B cell (primary cell): Measurements from ENCODE around the gene GRID1. TPM values are rescaled to one million over a fixed set of nuclear protein-coding genes. Genes with fewer than 3 reads are reported as not detected.

ENCODE experiments used
- ATAC-seq: fragments of 200-7000 bp; cut with Tn5 transposase; one replicate; pipeline ENCODE4 v1.10.0; 2021; ENCODE audit warnings: low read depth, mild to moderate bottlenecking, moderate number of reproducible peaks, moderate library complexity
- CTCF ChIA-PET: fragments of 350-600 bp; sonication (Branson Sonifier 250); formaldehyde crosslinking; loops from one replicate; lab custom pipeline; 2021; ENCODE audit warnings: antibody characterized with exemption, inconsistent platforms; lab: Charles Lee
- POLR2A ChIA-PET: fragments of 350-600 bp; sonication (Branson Sonifier 250); formaldehyde crosslinking; loops from one replicate; lab custom pipeline; 2021; ENCODE audit warnings: antibody characterized with exemption; lab: Charles Lee
- DNase-seq: peaks from one replicate; pipeline ENCODE4 v3.0.0; 2013
- H2AFZ ChIP-seq: 2 replicates; pipeline ENCODE4 v1.6.1; 2012; ENCODE audit warnings: mild to moderate bottlenecking, low read depth, low read length; ENCODE audit not compliant: insufficient read depth, poor library complexity, severe bottlenecking
- H3K27ac ChIP-seq, 2 donors: 1 replicate in 1 of 2; 2 replicates in 1 of 2; pipeline ENCODE4 v1.5.1; 2012 to 2013; ENCODE audit warnings: low read length in 2 of 2, mild to moderate bottlenecking in 2 of 2, moderate library complexity in 1 of 2
- H3K27me3 ChIP-seq, 4 experiments: fragments of 200-600 bp in 1 of 4; sonication (generic) in 1 of 4; replicated peaks in 1 of 4; 1 replicate in 2 of 4; 2 replicates in 2 of 4; pipeline versions ENCODE4 v1.6.1 to v1.7.0; 2013 to 2016; ENCODE audit warnings: low read length in 3 of 4, mild to moderate bottlenecking in 2 of 4, mixed read lengths in 1 of 4, moderate library complexity in 1 of 4; ENCODE audit not compliant: insufficient read depth in 4 of 4, control insufficient read depth in 3 of 4; ENCODE audit errors: control extremely low read depth in 1 of 4
- H3K36me3 ChIP-seq, 2 experiments: replicated peaks in 1 of 2; 1 replicate in 1 of 2; 2 replicates in 1 of 2; pipeline versions ENCODE4 v1.6.1 to v1.7.1; 2013; ENCODE audit warnings: low read length in 1 of 2; ENCODE audit not compliant: insufficient read depth in 2 of 2, control insufficient read depth in 1 of 2; ENCODE audit errors: control extremely low read depth in 1 of 2, extremely low read depth in 1 of 2
- H3K4me1 ChIP-seq, 2 donors: fragments of 200-600 bp in 1 of 2; sonication (generic) in 1 of 2; 1 replicate in 1 of 2; 2 replicates in 1 of 2; pipeline versions ENCODE4 v1.5.1 to v1.6.1; 2013 to 2017; ENCODE audit warnings: low read length in 2 of 2; ENCODE audit not compliant: control insufficient read depth in 2 of 2, insufficient read depth in 2 of 2
- H3K4me2 ChIP-seq: replicated peaks from 2 replicates; pipeline ENCODE3; 2012; ENCODE audit warnings: mild to moderate bottlenecking, low read depth, low read length; ENCODE audit not compliant: poor library complexity, severe bottlenecking
- H3K4me3 ChIP-seq, 5 experiments: fragments of 200-600 bp in 1 of 5; sonication (generic) in 1 of 5; 1 replicate in 3 of 5; 2 replicates in 2 of 5; pipeline versions ENCODE4 v1.5.1 to v1.7.0; 2011 to 2016; ENCODE audit warnings: low read length in 4 of 5, mild to moderate bottlenecking in 4 of 5, low read depth in 2 of 5, control low read depth in 1 of 5, moderate library complexity in 1 of 5; ENCODE audit not compliant: insufficient read depth in 1 of 5; ENCODE audit errors: control extremely low read depth in 1 of 5, extremely low read depth in 1 of 5
- H3K79me2 ChIP-seq: fragments of 200-600 bp; sonication (generic); one replicate; pipeline ENCODE4 v1.6.0; 2016; ENCODE audit warnings: low read length; ENCODE audit not compliant: control insufficient read depth, insufficient read depth
- H3K9ac ChIP-seq: fragments of 200-600 bp; sonication (generic); 2 replicates; pipeline ENCODE4 v1.6.1; 2017; ENCODE audit warnings: mild to moderate bottlenecking, low read length, moderate library complexity
- H3K9me3 ChIP-seq, 3 donors: one replicate each; pipeline versions ENCODE4 v1.6.1 to v1.7.1; 2013; ENCODE audit warnings: low read length in 2 of 3; ENCODE audit not compliant: control insufficient read depth in 2 of 3, insufficient read depth in 1 of 3; ENCODE audit errors: control extremely low read depth in 1 of 3
- H4K20me1 ChIP-seq: 2 replicates; pipeline ENCODE4 v1.6.0; 2012; ENCODE audit warnings: mild to moderate bottlenecking, low read length; ENCODE audit not compliant: insufficient read depth, control insufficient read depth, poor library complexity, severe bottlenecking
- H3K27ac Mint-ChIP-seq: one replicate; pipeline ENCODE4 v1.8.0; 2021; ENCODE audit warnings: mixed read lengths
- H3K27me3 Mint-ChIP-seq: one replicate; pipeline ENCODE4 v1.8.0; 2021; ENCODE audit warnings: mixed read lengths
- H3K4me1 Mint-ChIP-seq: one replicate; pipeline ENCODE4 v1.8.0; 2021; ENCODE audit warnings: mixed read lengths
- H3K4me3 Mint-ChIP-seq: one replicate; pipeline ENCODE4 v1.8.0; 2021; ENCODE audit warnings: mixed read lengths
- H3K9me3 Mint-ChIP-seq: one replicate; pipeline ENCODE4 v1.8.0; 2022; ENCODE audit warnings: mixed read lengths; ENCODE audit not compliant: insufficient read depth
- EZH2 ChIP-seq: IDR thresholded peaks from 2 replicates; pipeline ENCODE4 v1.6.1; 2012; ENCODE audit warnings: borderline replicate concordance, low read depth, mild to moderate bottlenecking, moderate library complexity, low read length; ENCODE audit not compliant: insufficient read depth, poor library complexity, severe bottlenecking
- WGBS: methylation state at CpG from one replicate; pipeline ENCODE4 v1.1.5; 2013; ENCODE audit warnings: missing lambda C conversion rate; ENCODE audit not compliant: insufficient coverage; 5-methylcytosine and 5-hydroxymethylcytosine counted together
- intact Hi-C: fragments of 100-400 bp; cut with micrococcal nuclease; formaldehyde crosslinking; loops from one replicate; pipeline ENCODE4 v1.10.0; 2022
- polyA plus RNA-seq: library from polyadenylated mRNA; depleted of rRNA; stranded (reverse); fragments of >200 nt; gene quantifications from 2 replicates; pipeline ENCODE4 v1.2.3, GENCODE V29; 2012
- total RNA-seq, 2 donors: library from RNA; stranded (reverse); fragments of 120-200 nt in 1 of 2; gene quantifications; 1 replicate in 1 of 2; 2 replicates in 1 of 2; pipeline versions ENCODE4 v1.2.3 to v1.2.4, GENCODE V29; 2013 to 2022
- TF ChIP-seq, protein P1 (sequence below): fragments of 200-600 bp; IDR thresholded peaks from one replicate; pipeline ENCODE4 v1.8.0; 2022; ENCODE audit warnings: antibody characterized with exemption, mild to moderate bottlenecking

Gene GRID1
- total and polyA plus RNA-seq, 2 donors (not counting 1 experiment from before 2014, with no cell fraction given) = not detected

DNA sequence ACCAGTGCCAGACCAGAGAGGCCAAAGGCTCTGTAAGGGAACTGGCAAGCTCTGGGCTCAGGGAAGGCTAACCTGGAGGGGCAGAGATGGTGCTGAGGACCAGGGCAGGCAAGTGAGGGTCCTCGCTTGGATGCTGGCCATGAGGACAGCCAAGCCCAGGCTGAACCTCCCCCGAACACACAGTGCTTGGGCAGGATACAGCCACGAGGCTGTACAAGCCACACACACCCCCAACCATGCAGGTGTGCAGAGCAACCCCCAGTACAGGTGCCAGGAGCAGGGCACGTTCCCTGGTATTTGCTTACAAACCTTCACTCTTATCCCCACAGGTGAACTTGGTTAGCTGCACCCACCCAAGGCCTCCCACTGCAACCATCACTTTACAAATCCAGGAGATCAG, 185.7 kb downstream of the GRID1 start:
- DNase-seq = no peak

DNA sequence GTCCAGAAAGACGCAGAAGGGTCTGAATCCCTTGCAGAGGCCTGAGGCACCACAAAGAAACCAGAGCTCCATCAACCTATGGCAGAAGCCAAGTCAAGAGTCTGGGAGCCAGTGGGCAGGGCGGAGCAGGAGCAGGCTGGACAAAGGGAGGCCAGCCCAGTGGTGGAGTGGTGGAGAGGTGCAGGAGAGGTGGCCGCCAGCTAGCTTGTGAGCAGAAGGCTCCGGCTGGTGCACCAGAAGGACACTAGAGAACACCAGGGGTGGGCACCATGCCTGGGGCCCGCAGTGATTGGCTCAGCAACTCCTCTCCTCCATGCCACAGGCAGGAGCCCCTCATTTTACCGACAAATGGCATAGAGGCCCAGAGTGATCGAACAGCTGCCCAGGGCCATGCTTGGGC, 186.6 kb downstream of the GRID1 start:
- Mint-ChIP-seq H3K9me3 (no peaks in the 10 kb centered on the region), H3K27ac (no peak overlapping the region), H3K4me3 (no peak overlapping the region), H3K27me3 (no peaks in the 10 kb centered on the region), H3K4me1 (no peaks in the 10 kb centered on the region)
- H4K20me1 ChIP-seq = no peaks in the 10 kb centered on the region
- H3K9ac ChIP-seq = no peak overlapping the region
- no peak overlapping the region for H3K4me3 ChIP-seq
- H3K79me2 ChIP-seq = no peaks in the 10 kb centered on the region
- no peaks in the 10 kb centered on the region for H3K4me1 ChIP-seq
- no peak overlapping the region for H2AFZ ChIP-seq
- ATAC-seq (no peak), DNase-seq (no peak)
- ChIA-PET POLR2A (no interaction called here), CTCF (no interaction called here)
- intact Hi-C loops = no loop called here
- TF ChIP-seq, protein P1, sequence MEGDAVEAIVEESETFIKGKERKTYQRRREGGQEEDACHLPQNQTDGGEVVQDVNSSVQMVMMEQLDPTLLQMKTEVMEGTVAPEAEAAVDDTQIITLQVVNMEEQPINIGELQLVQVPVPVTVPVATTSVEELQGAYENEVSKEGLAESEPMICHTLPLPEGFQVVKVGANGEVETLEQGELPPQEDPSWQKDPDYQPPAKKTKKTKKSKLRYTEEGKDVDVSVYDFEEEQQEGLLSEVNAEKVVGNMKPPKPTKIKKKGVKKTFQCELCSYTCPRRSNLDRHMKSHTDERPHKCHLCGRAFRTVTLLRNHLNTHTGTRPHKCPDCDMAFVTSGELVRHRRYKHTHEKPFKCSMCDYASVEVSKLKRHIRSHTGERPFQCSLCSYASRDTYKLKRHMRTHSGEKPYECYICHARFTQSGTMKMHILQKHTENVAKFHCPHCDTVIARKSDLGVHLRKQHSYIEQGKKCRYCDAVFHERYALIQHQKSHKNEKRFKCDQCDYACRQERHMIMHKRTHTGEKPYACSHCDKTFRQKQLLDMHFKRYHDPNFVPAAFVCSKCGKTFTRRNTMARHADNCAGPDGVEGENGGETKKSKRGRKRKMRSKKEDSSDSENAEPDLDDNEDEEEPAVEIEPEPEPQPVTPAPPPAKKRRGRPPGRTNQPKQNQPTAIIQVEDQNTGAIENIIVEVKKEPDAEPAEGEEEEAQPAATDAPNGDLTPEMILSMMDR = no peak
- no peaks in the 10 kb centered on the region for H3K36me3 ChIP-seq
- H3K4me2 ChIP-seq = no peak overlapping the region
- WGBS = 94% methylated on average over 6 of the region's 7 CpGs
- no peaks in the 10 kb centered on the region for H3K9me3 ChIP-seq
- H3K27ac ChIP-seq = no peak overlapping the region
- H3K27me3 ChIP-seq = no peaks in the 10 kb centered on the region

More for the DNA sequence above, 185.7 kb downstream of the GRID1 start:
- no peak overlapping the region for H3K4me3 Mint-ChIP-seq
- H3K4me2 ChIP-seq = no peak overlapping the region
- H3K27ac Mint-ChIP-seq = no peak overlapping the region
- no peak overlapping the region for H3K4me3 ChIP-seq
- 78% methylated on average over 4 of the region's 4 CpGs for WGBS
- no peaks in the 10 kb centered on the region for H3K27me3 Mint-ChIP-seq
- no peaks in the 10 kb centered on the region for H3K27me3 ChIP-seq
- H3K4me1 ChIP-seq = no peaks in the 10 kb centered on the region
- no peak overlapping the region for H3K9ac ChIP-seq
- ChIA-PET POLR2A (no interaction called here), CTCF (no interaction called here)
- H4K20me1 ChIP-seq = no peaks in the 10 kb centered on the region
- H2AFZ ChIP-seq = no peak overlapping the region
- TF ChIP-seq EZH2 = no peak
- TF ChIP-seq, protein P1 = no peak
- no peaks in the 10 kb centered on the region for H3K4me1 Mint-ChIP-seq
- H3K79me2 ChIP-seq = no peaks in the 10 kb centered on the region
- H3K9me3 ChIP-seq = no peaks in the 10 kb centered on the region
- H3K9me3 Mint-ChIP-seq = no peaks in the 10 kb centered on the region
- no peak overlapping the region for H3K27ac ChIP-seq
- no peaks in the 10 kb centered on the region for H3K36me3 ChIP-seq
- intact Hi-C loops = no loop called here
- ATAC-seq = no peak
